ENCODE data around the gene TMEM200B. TPM values are rescaled to one million over a fixed set of nuclear protein-coding genes. Genes with fewer than 3 reads are reported as not detected.
"Not testable (repeated sequence)": the region's sequence is repeated elsewhere in the genome, so short reads cannot be mapped to it uniquely, and the experiment has no call there.

TMEM200B gene
- polyA plus RNA-seq, 1 donor = 5.9 TPM

GRCh38 chr1:29134695-29135028, 11.0 kb upstream of the TMEM200B start:
- no peak for DNase-seq (ENCODE audit: low read depth)

- DNase-seq (ENCODE audit: low read depth) = no peak
Observed at GRCh38 chr1:29133861-29134694, 10.4 kb upstream of the TMEM200B start.

- DNase-seq (ENCODE audit: low read depth) = not testable (repeated sequence)
Observed at GRCh38 chr1:29131056-29131455, 7.4 kb upstream of the TMEM200B start.

- DNase-seq (ENCODE audit: low read depth) = no peak
Observed at GRCh38 chr1:29129916-29130315, 6.2 kb upstream of the TMEM200B start.

DNA sequence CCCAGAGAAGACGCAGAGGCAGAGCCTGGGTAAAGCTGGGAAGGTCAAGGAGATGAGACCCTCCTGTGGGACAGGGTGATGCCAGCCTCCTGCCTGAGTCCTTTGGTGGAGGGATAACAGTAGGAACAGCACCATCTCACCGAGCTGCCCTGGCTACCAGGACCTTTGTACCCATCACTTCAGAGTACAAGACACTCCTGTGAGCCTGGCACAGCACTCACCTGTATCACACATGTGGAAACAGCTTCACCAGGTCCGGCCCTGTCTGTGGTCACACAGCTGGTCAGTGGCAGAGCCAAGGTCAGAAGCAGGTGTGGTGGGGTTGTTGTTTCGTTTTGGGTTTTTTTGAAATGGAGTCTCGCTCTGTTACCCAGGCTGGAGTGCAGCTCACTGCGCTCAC, 5.0 kb upstream of the TMEM200B start:
- no peak for DNase-seq (ENCODE audit: low read depth)

DNA sequence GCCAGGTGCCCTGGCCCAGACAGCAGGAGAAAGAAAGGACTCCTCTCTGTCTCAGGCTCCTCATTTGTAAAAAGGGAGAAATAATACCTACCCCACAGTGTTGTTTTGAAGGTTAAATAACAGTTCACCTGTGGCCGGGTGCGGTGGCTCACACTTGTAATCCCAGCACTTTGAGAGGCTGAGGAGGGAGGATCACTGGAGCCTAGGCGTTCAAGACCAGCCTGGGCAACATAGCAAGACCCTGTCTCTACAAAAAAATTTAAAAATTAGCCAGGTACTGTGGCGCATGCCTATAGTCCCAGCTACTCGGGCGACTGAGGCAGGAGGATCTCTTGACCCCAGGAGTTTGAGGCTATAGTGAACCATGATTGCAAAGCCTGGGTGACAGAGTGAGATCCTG, 2.5 kb upstream of the TMEM200B start:
- no peak for DNase-seq (ENCODE audit: low read depth)

- no peak for DNase-seq (ENCODE audit: low read depth)
Observed at GRCh38 chr1:29125788-29126187, 2.1 kb upstream of the TMEM200B start.

GRCh38 chr1:29125237-29125641, 1.5 kb upstream of the TMEM200B start:
- no peak for DNase-seq (ENCODE audit: low read depth)

GRCh38 chr1:29124366-29125236, 898 bp upstream of the TMEM200B start:
- peak; percentile 69 for DNase-seq (ENCODE audit: low read depth)

DNA sequence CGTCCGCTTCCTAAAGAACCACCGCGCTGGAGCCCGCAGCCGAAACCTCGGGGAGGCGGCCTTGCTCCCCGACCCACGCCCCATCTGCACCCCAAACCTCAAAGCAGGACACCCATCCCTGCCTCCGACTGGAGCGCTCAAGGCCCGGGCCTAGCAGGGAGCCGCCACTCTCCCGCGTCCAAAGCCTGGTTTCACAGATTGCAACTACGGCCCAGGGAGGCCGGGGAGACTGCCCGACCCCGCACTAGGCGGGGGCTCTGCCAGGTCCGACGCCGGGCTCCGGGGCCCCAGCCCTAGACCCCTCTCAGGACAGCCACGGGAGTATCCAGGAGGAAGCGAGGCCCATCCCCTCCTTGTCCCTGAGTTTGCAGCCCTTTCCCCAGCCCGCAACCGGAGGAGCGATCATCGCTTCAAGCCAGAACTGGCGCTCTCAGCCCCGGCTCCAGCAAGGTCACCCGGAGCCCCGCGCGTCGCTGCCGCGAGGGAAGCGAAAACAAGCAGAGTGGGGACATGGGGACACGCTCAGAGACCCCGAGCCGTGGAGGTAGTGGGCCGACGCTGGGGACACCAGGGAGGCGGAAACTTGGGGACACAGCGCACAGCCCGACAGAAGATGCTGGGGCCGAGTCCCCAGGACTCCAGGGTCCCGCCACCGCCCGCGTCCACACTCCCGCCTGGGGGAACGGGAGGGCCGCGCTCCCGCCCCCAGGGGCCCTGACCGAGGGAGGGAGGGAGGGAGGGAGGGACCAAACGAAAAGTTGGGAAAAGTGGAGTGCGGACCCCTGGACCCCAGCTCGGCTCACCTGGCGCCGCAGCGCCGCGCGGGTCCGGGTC, 433 bp downstream of the TMEM200B start:
- no peak for DNase-seq (ENCODE audit: low read depth)

DNA sequence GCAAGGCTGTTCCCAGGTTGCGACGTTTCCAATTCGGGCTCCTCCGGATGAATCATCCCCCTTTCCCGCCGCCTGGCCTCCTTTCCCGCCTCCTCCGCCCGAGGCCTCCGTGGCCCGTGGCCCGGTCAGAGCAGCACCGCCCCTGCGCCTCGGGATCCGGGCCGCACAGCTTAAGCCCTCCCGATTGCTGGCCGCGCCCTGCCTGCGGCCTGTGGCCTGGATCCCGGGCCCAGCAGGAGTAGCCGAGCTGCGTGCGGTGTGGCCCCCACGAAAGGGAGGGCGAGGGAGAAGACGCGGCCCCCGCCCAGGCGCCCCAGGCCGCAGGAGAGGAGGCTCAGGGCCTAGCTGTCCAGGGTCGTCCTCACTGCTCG, 1.0 kb downstream of the TMEM200B start:
- DNase-seq (ENCODE audit: low read depth) = no peak

GRCh38 chr1:29121936-29122681, 1.6 kb downstream of the TMEM200B start:
- DNase-seq (ENCODE audit: low read depth) = no peak

DNA sequence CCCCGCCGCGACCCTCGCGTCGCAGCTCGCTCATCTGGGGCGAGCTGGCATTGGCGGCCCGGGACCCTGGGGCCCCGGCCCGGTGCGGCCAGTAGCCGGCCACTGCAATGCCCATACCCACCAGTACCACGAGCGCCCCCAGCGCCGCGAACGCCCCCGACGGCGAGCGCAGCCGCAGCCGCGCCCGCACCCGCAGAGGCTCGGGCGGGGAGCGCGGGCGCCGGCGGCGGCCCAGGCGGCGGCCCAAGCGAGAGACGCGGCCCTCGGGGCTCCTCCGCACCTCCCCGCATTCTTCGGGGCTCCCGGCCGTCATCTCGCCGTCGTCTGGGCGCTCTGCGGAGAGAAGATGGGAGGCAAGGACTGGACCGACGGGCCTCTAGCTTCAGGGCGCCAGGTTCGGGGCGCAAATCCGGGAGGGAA, 2.2 kb downstream of the TMEM200B start:
- DNase-seq (ENCODE audit: low read depth) = no peak

DNA sequence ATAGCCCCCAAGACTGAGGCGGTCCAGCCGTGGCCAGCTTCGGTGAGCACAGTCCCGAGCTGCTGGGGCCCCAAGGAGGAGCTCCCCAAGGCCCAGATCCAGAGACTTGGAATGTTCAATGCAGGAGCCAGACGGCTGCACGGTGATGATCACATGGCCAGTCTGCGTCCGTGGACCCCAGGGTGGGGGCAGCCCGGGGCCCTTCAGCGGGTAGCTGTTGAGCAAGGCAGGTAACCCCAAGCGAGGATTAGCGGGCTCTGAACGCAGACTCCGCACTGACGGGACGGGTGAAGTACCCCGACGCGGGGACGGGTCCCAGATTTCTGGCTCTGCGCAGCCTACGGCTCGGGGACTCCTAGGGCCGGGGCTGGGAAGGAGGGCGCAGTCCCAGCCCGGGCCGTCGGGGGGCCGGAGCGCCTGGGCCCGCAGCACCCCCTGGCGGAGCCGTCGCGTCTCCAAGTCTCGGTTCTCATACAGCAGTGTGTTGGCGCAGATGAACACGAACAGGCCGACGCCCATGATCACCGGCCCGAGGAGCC, 2.7 kb downstream of the TMEM200B start:
- no peak for DNase-seq (ENCODE audit: low read depth)

- DNase-seq (ENCODE audit: low read depth) = no peak
Observed at GRCh38 chr1:29120367-29120766, 3.3 kb downstream of the TMEM200B start.

- no peak for DNase-seq (ENCODE audit: low read depth)
Observed at GRCh38 chr1:29119121-29119929, 4.4 kb downstream of the TMEM200B start.

DNA sequence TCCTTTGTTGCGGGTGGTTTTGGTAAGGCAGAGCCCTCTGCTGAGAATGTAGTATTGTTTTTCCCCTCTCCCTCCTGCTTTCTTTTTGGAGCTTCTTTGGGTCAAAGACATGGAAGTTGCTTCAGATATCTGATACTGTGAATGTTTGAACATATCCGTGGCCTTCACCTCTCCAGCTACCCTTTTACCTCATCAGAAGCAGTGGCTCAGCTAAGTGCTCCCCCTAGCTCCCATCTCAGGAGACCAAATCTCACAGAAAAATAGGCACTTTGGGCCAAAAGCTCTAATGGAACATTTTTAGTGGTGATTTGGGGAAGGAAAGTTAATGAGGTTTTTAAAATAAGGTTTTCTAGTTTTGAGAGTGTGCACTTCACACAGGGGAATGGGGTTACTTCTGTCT, 6.3 kb downstream of the TMEM200B start:
- DNase-seq (ENCODE audit: low read depth) = no peak

- DNase-seq (ENCODE audit: low read depth) = no peak
Observed at GRCh38 chr1:29114654-29115053, 9.0 kb downstream of the TMEM200B start.

- DNase-seq (ENCODE audit: low read depth) = no peak
Observed at GRCh38 chr1:29113413-29114117, 10.1 kb downstream of the TMEM200B start.
